Mammary epithelial cell (primary cell): ENCODE measurements around the gene RGL1.

Source experiments
- EZH2 ChIP-seq: IDR thresholded peaks from 2 replicates; pipeline ENCODE4 v1.6.1; 2012; ENCODE audit warnings: low read length, inconsistent platforms, borderline replicate concordance
- TF ChIP-seq, protein P1 (sequence below), 2 donors: IDR thresholded peaks in 1 of 2; conservative IDR thresholded peaks in 1 of 2; 2 replicates each; pipeline ENCODE4 v1.5.1; 2011 to 2012; ENCODE audit warnings: inconsistent platforms in 2 of 2, low read length in 2 of 2, mild to moderate bottlenecking in 2 of 2, control low read depth in 1 of 2, low read depth in 1 of 2; ENCODE audit not compliant: insufficient read depth in 1 of 2; ENCODE audit errors: extremely low read depth in 1 of 2

GRCh38 chr1:183954496-183954895, 149.6 kb downstream of the RGL1 start:
- TF ChIP-seq, protein P1, sequence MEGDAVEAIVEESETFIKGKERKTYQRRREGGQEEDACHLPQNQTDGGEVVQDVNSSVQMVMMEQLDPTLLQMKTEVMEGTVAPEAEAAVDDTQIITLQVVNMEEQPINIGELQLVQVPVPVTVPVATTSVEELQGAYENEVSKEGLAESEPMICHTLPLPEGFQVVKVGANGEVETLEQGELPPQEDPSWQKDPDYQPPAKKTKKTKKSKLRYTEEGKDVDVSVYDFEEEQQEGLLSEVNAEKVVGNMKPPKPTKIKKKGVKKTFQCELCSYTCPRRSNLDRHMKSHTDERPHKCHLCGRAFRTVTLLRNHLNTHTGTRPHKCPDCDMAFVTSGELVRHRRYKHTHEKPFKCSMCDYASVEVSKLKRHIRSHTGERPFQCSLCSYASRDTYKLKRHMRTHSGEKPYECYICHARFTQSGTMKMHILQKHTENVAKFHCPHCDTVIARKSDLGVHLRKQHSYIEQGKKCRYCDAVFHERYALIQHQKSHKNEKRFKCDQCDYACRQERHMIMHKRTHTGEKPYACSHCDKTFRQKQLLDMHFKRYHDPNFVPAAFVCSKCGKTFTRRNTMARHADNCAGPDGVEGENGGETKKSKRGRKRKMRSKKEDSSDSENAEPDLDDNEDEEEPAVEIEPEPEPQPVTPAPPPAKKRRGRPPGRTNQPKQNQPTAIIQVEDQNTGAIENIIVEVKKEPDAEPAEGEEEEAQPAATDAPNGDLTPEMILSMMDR (conservative IDR thresholded peaks at IDR 0.05 in 1 of 2, IDR thresholded peaks at IDR 0.05 in 1 of 2; ENCODE audit: extremely low read depth in 1 of 2, insufficient read depth in 1 of 2, low read depth in 1 of 2, low read length in 2 of 2) = no peak
- TF ChIP-seq EZH2 = no peak
